ENCODE results near the gene ALG3. TPM values are rescaled to one million over a fixed set of nuclear protein-coding genes. Genes with fewer than 3 reads are reported as not detected.
A peak's percentile ranks its signal among the peaks of the same experiment; 100 is the strongest.

ALG3 gene
- total RNA-seq (2014; rRNA removed; shearing (Covaris generic)): 107 and 109 TPM in 2 replicates
- 76.9 and 87.9 TPM in 2 replicates for polyA plus RNA-seq (2016; fragmentation: Nextera tagmentation; extraction: Ambion mirVana)
- long read RNA-seq, transcript ALG3-201 (9 exons, 1,528 nt): major isoform, 33 of 76 reads
- long read RNA-seq, partial matches to known transcripts: 8 of 76 reads
- long read RNA-seq, other reads (novel, unspliced or antisense): 27 of 76 reads

- H3F3A ChIP-seq (replicated peaks; ENCODE audit: low read depth): peaks cover 5% of the 10 kb centered on the region; the same call in 1 of the 2 replicates
- H3K79me2 ChIP-seq (replicated peaks; ENCODE audit: insufficient read depth): peaks cover 30% of the 10 kb centered on the region
- DNase-seq (ENCODE audit: low spot score): peak; percentile 95
- peak within 1 kb of the TSS; percentile 99 for H3K27ac ChIP-seq (ENCODE audit: low read depth)
- TF ChIP-seq ZNF331 (CRISPR knock-in tag; IDR thresholded peaks at IDR 0.05; ENCODE audit: low read depth) (no peak), CREB1 (CRISPR knock-in tag; IDR thresholded peaks at IDR 0.05; ENCODE audit: low read depth) (peak; percentile 60), ETS1 (IDR thresholded peaks at IDR 0.05) (peak; percentile 77), REST (IDR thresholded peaks at IDR 0.05; ENCODE audit: unreplicated experiment) (peak; percentile 47), ZNF462 (CRISPR knock-in tag; IDR thresholded peaks at IDR 0.05) (no peak), POLR2AphosphoS5 (IDR thresholded peaks at IDR 0.05; ENCODE audit: low read depth) (peak; percentile 90)
- peaks cover 3% of the 10 kb centered on the region; the same call in 1 of the 2 replicates for H3K4me1 ChIP-seq (ENCODE audit: insufficient read depth)
- H3K9me3 Mint-ChIP-seq: no peaks in the 10 kb centered on the region; the same call in 2 of the 3 replicates
- peaks cover 20% of the 10 kb centered on the region for H4K20me1 ChIP-seq (replicated peaks; ENCODE audit: insufficient read depth)
- ATAC-seq: peak; percentile 44
- peaks cover 24% of the 10 kb centered on the region for H3K36me3 Mint-ChIP-seq (ENCODE audit: low read depth)
- peak within 1 kb of the TSS; percentile 100 for H2AFZ ChIP-seq
- H3K4me2 ChIP-seq: peak within 1 kb of the TSS; percentile 98
- peak within 1 kb of the TSS; percentile 99 for H3K27ac Mint-ChIP-seq
- H3K4me3 Mint-ChIP-seq: peak within 1 kb of the TSS; percentile 90
- peaks cover 22% of the 10 kb centered on the region for H3K27me3 Mint-ChIP-seq (ENCODE audit: insufficient read depth, low read depth, poor library complexity)
- H3K36me3 ChIP-seq (ENCODE audit: insufficient read depth): 0 out of 2 replicates have a peak, but pooled peaks cover 3% of the 10 kb centered on the region
- H3K4me1 Mint-ChIP-seq: peaks cover 3% of the 10 kb centered on the region; the same call in 1 of the 3 replicates
- H3K4me3 ChIP-seq: peak within 1 kb of the TSS; percentile 93
- no peaks in the 10 kb centered on the region for H3K9me2 ChIP-seq (ENCODE audit: insufficient read depth)
- H3K27me3 ChIP-seq (ENCODE audit: insufficient read depth): no peaks in the 10 kb centered on the region
Observed at GRCh38 chr3:184248454-184249411, at the start of gene ALG3. TSS of gene ALG3 (minus strand) at chr3:184248962. CDS start at chr3:184248940, 22 bp downstream.

All from GM23338 (cell line).